Sigmoid colon (tissue), 4 donors: ENCODE results near the gene CDC42BPB.

ENCODE experiments used
- EP300 ChIP-seq, 4 donors: sonication (generic); formaldehyde crosslinking; IDR thresholded peaks; one replicate each; pipeline ENCODE4 v1.6.1; 2017; ENCODE audit warnings: antibody characterized with exemption in 4 of 4
- POLR2A ChIP-seq, 2 donors: fragments of 450-650 bp; IDR thresholded peaks; one replicate each; pipeline ENCODE4 v1.6.1; 2016; ENCODE audit warnings: antibody characterized with exemption in 2 of 2, mild to moderate bottlenecking in 2 of 2, moderate library complexity in 2 of 2
- POLR2AphosphoS5 ChIP-seq, 4 donors: sonication (generic); formaldehyde crosslinking; IDR thresholded peaks; one replicate each; pipeline ENCODE4 v1.6.1; 2017; ENCODE audit warnings: antibody characterized with exemption in 4 of 4
- TF ChIP-seq, protein P1 (sequence below), 4 experiments: fragments of 450-650 bp in 3 of 4; fragments of 200-600 bp in 1 of 4; IDR thresholded peaks; one replicate each; pipeline ENCODE4 v1.5.1; 2016 to 2019; ENCODE audit warnings: antibody characterized with exemption in 4 of 4, mild to moderate bottlenecking in 3 of 4, moderate library complexity in 2 of 4

DNA sequence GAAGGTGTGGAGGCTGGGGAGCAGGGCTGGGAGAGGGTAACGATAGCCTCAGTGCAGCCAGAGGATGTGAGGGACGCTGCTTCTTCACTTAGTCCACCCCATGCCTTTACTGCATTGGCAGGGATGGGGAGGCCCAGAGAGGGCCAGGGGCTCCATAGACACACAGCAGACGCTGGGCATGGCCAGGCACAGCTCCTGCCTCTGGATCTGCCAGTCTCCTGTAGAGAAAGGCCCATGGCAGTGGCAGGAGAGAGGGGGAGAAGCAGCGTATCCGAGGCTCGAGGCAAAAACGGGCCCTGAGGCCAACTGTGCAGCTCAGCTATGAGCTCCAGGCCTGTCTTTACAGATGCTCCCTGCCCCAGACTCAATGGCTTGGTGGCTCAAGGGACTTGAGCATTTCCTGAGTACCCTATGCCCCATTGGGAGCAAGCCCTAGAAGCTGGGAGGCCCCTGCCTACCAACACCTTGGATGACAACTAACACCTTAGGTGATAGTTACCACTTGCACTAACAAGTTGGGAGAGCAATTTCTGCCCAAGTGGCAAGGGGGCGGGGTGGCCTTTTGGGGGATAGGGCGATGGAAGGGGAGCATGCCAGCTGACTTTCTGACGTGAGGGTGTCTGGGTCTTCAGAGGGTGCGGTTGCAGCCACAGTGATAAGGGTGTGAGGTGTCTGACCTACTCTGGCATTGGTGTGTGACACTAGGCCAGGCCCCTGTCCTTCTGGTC, 21.7 kb upstream of the CDC42BPB start:
- no peak for TF ChIP-seq POLR2A (IDR thresholded peaks at IDR 0.05)
- no peak for TF ChIP-seq POLR2AphosphoS5 (IDR thresholded peaks at IDR 0.05)
- TF ChIP-seq, protein P1, sequence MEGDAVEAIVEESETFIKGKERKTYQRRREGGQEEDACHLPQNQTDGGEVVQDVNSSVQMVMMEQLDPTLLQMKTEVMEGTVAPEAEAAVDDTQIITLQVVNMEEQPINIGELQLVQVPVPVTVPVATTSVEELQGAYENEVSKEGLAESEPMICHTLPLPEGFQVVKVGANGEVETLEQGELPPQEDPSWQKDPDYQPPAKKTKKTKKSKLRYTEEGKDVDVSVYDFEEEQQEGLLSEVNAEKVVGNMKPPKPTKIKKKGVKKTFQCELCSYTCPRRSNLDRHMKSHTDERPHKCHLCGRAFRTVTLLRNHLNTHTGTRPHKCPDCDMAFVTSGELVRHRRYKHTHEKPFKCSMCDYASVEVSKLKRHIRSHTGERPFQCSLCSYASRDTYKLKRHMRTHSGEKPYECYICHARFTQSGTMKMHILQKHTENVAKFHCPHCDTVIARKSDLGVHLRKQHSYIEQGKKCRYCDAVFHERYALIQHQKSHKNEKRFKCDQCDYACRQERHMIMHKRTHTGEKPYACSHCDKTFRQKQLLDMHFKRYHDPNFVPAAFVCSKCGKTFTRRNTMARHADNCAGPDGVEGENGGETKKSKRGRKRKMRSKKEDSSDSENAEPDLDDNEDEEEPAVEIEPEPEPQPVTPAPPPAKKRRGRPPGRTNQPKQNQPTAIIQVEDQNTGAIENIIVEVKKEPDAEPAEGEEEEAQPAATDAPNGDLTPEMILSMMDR (IDR thresholded peaks at IDR 0.05), result no peak
- no peak for TF ChIP-seq EP300 (IDR thresholded peaks at IDR 0.05)
